Karpas-422 (cell line): ENCODE results near the gene EXOC1. TPM values are rescaled to one million over a fixed set of nuclear protein-coding genes. Genes with fewer than 3 reads are reported as not detected.

Experiments
- DNase-seq: peaks from one replicate; pipeline ENCODE4 v3.0.0-alpha.2; 2015
- H2AFZ ChIP-seq: fragments of 200-600 bp; sonication (generic); 2 replicates; pipeline ENCODE4 v1.6.1; 2014; ENCODE audit warnings: antibody characterized with exemption, low read length, mixed read lengths
- H3K27ac ChIP-seq: fragments of 200-600 bp; sonication (generic); 2 replicates; pipeline ENCODE4 v1.5.1; 2014; ENCODE audit warnings: mild to moderate bottlenecking, low read length, moderate library complexity
- H3K27me3 ChIP-seq: fragments of 200-600 bp; sonication (generic); 2 replicates; pipeline ENCODE4 v1.6.1; 2014; ENCODE audit warnings: low read length, mixed read lengths
- H3K36me3 ChIP-seq: fragments of 200-600 bp; sonication (generic); 2 replicates; pipeline ENCODE4 v1.6.1; 2014; ENCODE audit warnings: low read length, mixed read lengths; ENCODE audit not compliant: insufficient read depth
- H3K4me1 ChIP-seq: fragments of 200-600 bp; sonication (generic); 2 replicates; pipeline ENCODE4 v1.6.1; 2014; ENCODE audit warnings: mild to moderate bottlenecking, low read length, mixed read lengths
- H3K4me2 ChIP-seq: fragments of 200-600 bp; sonication (generic); 2 replicates; pipeline ENCODE4 v1.6.1; 2014; ENCODE audit warnings: low read length, low read depth, mild to moderate bottlenecking; ENCODE audit not compliant: poor library complexity, severe bottlenecking
- H3K4me3 ChIP-seq: fragments of 200-600 bp; sonication (generic); 2 replicates; pipeline ENCODE4 v1.5.1; 2014; ENCODE audit warnings: mild to moderate bottlenecking, antibody characterized with exemption, low read length, mixed read lengths
- H3K79me2 ChIP-seq: fragments of 200-600 bp; sonication (generic); 2 replicates; pipeline ENCODE4 v1.6.1; 2014; ENCODE audit warnings: mild to moderate bottlenecking, low read length, mixed read lengths
- H3K9ac ChIP-seq: fragments of 200-600 bp; sonication (generic); 2 replicates; pipeline ENCODE4 v1.6.0; 2014; ENCODE audit warnings: low read length
- H3K9me2 ChIP-seq: fragments of 200-600 bp; sonication (generic), shearing (Covaris generic); replicated peaks from 2 replicates; pipeline ENCODE4 v1.6.0; 2014; ENCODE audit warnings: mild to moderate bottlenecking, low read length, moderate library complexity; ENCODE audit not compliant: insufficient read depth
- H3K9me3 ChIP-seq: fragments of 300-700, 200-600 bp; sonication (generic); 2 replicates; pipeline ENCODE4 v1.6.1; 2014; ENCODE audit warnings: low read length, mixed read lengths
- H4K20me1 ChIP-seq: fragments of 200-600 bp; sonication (generic); 2 replicates; pipeline ENCODE4 v1.6.1; 2014; ENCODE audit warnings: mild to moderate bottlenecking, antibody characterized with exemption, low read length, low read depth; ENCODE audit not compliant: insufficient read depth
- total RNA-seq: library from RNA; depleted of rRNA; stranded (reverse); fragments of >200 nt; shearing (Covaris generic); gene quantifications from 2 replicates; pipeline ENCODE4 v1.2.3, GENCODE V29; 2014; ENCODE audit warnings: low replicate concordance

Gene EXOC1
- total RNA-seq, 1 experiment from 2014 or later: 40.2 TPM

- Histone ChIP-seq H3K36me3 (no peaks in the 10 kb centered on the region), H3K4me2 (no peak overlapping the region), H3K9me3 (no peaks in the 10 kb centered on the region), H3K4me1 (no peaks in the 10 kb centered on the region), H3K9ac (no peak overlapping the region), H3K4me3 (no peak overlapping the region), H4K20me1 (no peaks in the 10 kb centered on the region), H3K79me2 (no peaks in the 10 kb centered on the region), H3K27me3 (no peaks in the 10 kb centered on the region), H3K27ac (no peak overlapping the region), H3K9me2 (no peaks in the 10 kb centered on the region), H2AFZ (no peak overlapping the region)
- DNase-seq: no peak
Observed at GRCh38 chr4:55920571-55920970, 67.1 kb downstream of the EXOC1 start.

- no peak overlapping the region for H2AFZ ChIP-seq
- H3K4me1 ChIP-seq: no peaks in the 10 kb centered on the region
- no peak overlapping the region for H3K9ac ChIP-seq
Observed at GRCh38 chr4:55921093-55921492, 67.6 kb downstream of the EXOC1 start.

GRCh38 chr4:55925241-55925640, 71.8 kb downstream of the EXOC1 start:
- no peaks in the 10 kb centered on the region for H3K9me2 ChIP-seq
- no peaks in the 10 kb centered on the region for H3K9me3 ChIP-seq
- H2AFZ ChIP-seq: no peak overlapping the region
- no peak overlapping the region for H3K4me2 ChIP-seq
- DNase-seq: no peak
- no peak overlapping the region for H3K9ac ChIP-seq
- no peaks in the 10 kb centered on the region for H4K20me1 ChIP-seq
- H3K27me3 ChIP-seq: no peaks in the 10 kb centered on the region
- H3K79me2 ChIP-seq: no peaks in the 10 kb centered on the region
- H3K36me3 ChIP-seq: no peaks in the 10 kb centered on the region
- H3K27ac ChIP-seq: no peak overlapping the region
- H3K4me3 ChIP-seq: no peak overlapping the region
- H3K4me1 ChIP-seq: no peaks in the 10 kb centered on the region

More at GRCh38 chr4:55921093-55921492, 67.6 kb downstream of the EXOC1 start:
- Histone ChIP-seq H3K79me2 (no peaks in the 10 kb centered on the region), H3K4me3 (no peak overlapping the region), H3K27me3 (no peaks in the 10 kb centered on the region), H3K36me3 (no peaks in the 10 kb centered on the region), H3K9me3 (no peaks in the 10 kb centered on the region), H3K4me2 (no peak overlapping the region), H3K27ac (no peak overlapping the region), H4K20me1 (no peaks in the 10 kb centered on the region), H3K9me2 (no peaks in the 10 kb centered on the region)
- DNase-seq: no peak

- no peak overlapping the region for H2AFZ ChIP-seq
- no peaks in the 10 kb centered on the region for H3K79me2 ChIP-seq
- no peak overlapping the region for H3K27ac ChIP-seq
- DNase-seq: no peak
- no peaks in the 10 kb centered on the region for H3K27me3 ChIP-seq
- H3K4me2 ChIP-seq: no peak overlapping the region
- H3K4me1 ChIP-seq: no peaks in the 10 kb centered on the region
- H3K36me3 ChIP-seq: no peaks in the 10 kb centered on the region
- no peaks in the 10 kb centered on the region for H3K9me3 ChIP-seq
- H3K4me3 ChIP-seq: no peak overlapping the region
- no peaks in the 10 kb centered on the region for H3K9me2 ChIP-seq
- H3K9ac ChIP-seq: no peak overlapping the region
- H4K20me1 ChIP-seq: no peaks in the 10 kb centered on the region
Observed at GRCh38 chr4:55926610-55927009, 73.2 kb downstream of the EXOC1 start.

GRCh38 chr4:55927803-55928437, 74.5 kb downstream of the EXOC1 start:
- Histone ChIP-seq H3K27me3 (no peaks in the 10 kb centered on the region), H3K9me3 (no peaks in the 10 kb centered on the region), H3K4me3 (no peak overlapping the region), H3K9ac (no peak overlapping the region), H3K4me2 (no peak overlapping the region), H3K79me2 (no peaks in the 10 kb centered on the region), H3K9me2 (no peaks in the 10 kb centered on the region), H4K20me1 (no peaks in the 10 kb centered on the region), H2AFZ (no peak overlapping the region), H3K36me3 (no peaks in the 10 kb centered on the region), H3K27ac (no peak overlapping the region), H3K4me1 (no peaks in the 10 kb centered on the region)
- DNase-seq: no peak

GRCh38 chr4:55928846-55929245, 75.4 kb downstream of the EXOC1 start:
- H3K9ac ChIP-seq: no peak overlapping the region
- no peaks in the 10 kb centered on the region for H3K36me3 ChIP-seq
- no peaks in the 10 kb centered on the region for H3K27me3 ChIP-seq
- H3K9me2 ChIP-seq: no peaks in the 10 kb centered on the region
- no peaks in the 10 kb centered on the region for H3K79me2 ChIP-seq
- no peaks in the 10 kb centered on the region for H3K9me3 ChIP-seq
- no peak overlapping the region for H3K27ac ChIP-seq
- H2AFZ ChIP-seq: no peak overlapping the region
- H3K4me2 ChIP-seq: no peak overlapping the region
- H3K4me3 ChIP-seq: no peak overlapping the region
- H4K20me1 ChIP-seq: no peaks in the 10 kb centered on the region
- H3K4me1 ChIP-seq: no peaks in the 10 kb centered on the region
- no peak for DNase-seq

GRCh38 chr4:55931043-55931442, 77.6 kb downstream of the EXOC1 start:
- no peak overlapping the region for H3K9ac ChIP-seq
- H3K4me1 ChIP-seq: no peaks in the 10 kb centered on the region
- no peaks in the 10 kb centered on the region for H3K79me2 ChIP-seq
- no peaks in the 10 kb centered on the region for H3K9me3 ChIP-seq
- no peak for DNase-seq
- H2AFZ ChIP-seq: no peak overlapping the region
- H3K27ac ChIP-seq: no peak overlapping the region
- no peaks in the 10 kb centered on the region for H3K27me3 ChIP-seq
- no peaks in the 10 kb centered on the region for H3K9me2 ChIP-seq
- no peaks in the 10 kb centered on the region for H3K36me3 ChIP-seq
- H4K20me1 ChIP-seq: no peaks in the 10 kb centered on the region
- no peak overlapping the region for H3K4me2 ChIP-seq
- no peak overlapping the region for H3K4me3 ChIP-seq

- no peaks in the 10 kb centered on the region for H3K9me2 ChIP-seq
- no peak overlapping the region for H3K4me2 ChIP-seq
- no peaks in the 10 kb centered on the region for H3K27me3 ChIP-seq
- no peaks in the 10 kb centered on the region for H3K9me3 ChIP-seq
- no peaks in the 10 kb centered on the region for H3K36me3 ChIP-seq
- H3K4me3 ChIP-seq: no peak overlapping the region
- no peaks in the 10 kb centered on the region for H4K20me1 ChIP-seq
- H3K27ac ChIP-seq: no peak overlapping the region
- H3K9ac ChIP-seq: no peak overlapping the region
- H3K4me1 ChIP-seq: no peaks in the 10 kb centered on the region
- no peak overlapping the region for H2AFZ ChIP-seq
- DNase-seq: no peak
- no peaks in the 10 kb centered on the region for H3K79me2 ChIP-seq
Observed at GRCh38 chr4:55931833-55932232, 78.4 kb downstream of the EXOC1 start.
